ENCODE results near the gene NHEJ1. TPM values are rescaled to one million over a fixed set of nuclear protein-coding genes. Genes with fewer than 3 reads are reported as not detected.

Gene NHEJ1
- total RNA-seq, 2 experiments from 2014 or later, result 20.0 to 20.9 TPM

- CTCF ChIA-PET, result interaction anchor here (1.3 to 2.2 kb wide), 3 partner anchors 11 to 55 kb away, joined by 3 to 5 read pairs (median 5); no protein-coding TSS in a partner anchor
- POLR2A ChIA-PET, result interaction anchor here (0.6 kb wide), 1 partner anchor 29 kb away, joined by 5 read pairs; no protein-coding TSS in a partner anchor
These were observed 75.8 kb downstream of the NHEJ1 start for GRCh38 chr2:219084791-219085190.

GRCh38 chr2:219082332-219082958, 78.2 kb downstream of the NHEJ1 start:
- ChIA-PET CTCF (no interaction called here), POLR2A (interaction anchor here (0.6 kb wide), 1 partner anchor 515 kb away, joined by 3 read pairs; no protein-coding TSS in a partner anchor)

GRCh38 chr2:219081701-219082331, 78.8 kb downstream of the NHEJ1 start:
- POLR2A ChIA-PET, result interaction anchor here (0.6 kb wide), 1 partner anchor 515 kb away, joined by 3 read pairs; no protein-coding TSS in a partner anchor

GRCh38 chr2:219081096-219081495, 79.5 kb downstream of the NHEJ1 start:
- ChIA-PET CTCF (interaction anchor here (0.6 to 1.6 kb wide), 3 partner anchors 9 to 57 kb away, joined by 3 to 7 read pairs (median 3); no protein-coding TSS in a partner anchor), POLR2A (no interaction called here)

More at GRCh38 chr2:219081701-219082331, 78.8 kb downstream of the NHEJ1 start:
- CTCF ChIA-PET, result no interaction called here

GRCh38 chr2:219079417-219079816, 81.2 kb downstream of the NHEJ1 start:
- ChIA-PET CTCF (interaction anchor here (0.9 kb wide), 1 partner anchor 13 kb away, joined by 3 read pairs; no protein-coding TSS in a partner anchor), POLR2A (no interaction called here)

GRCh38 chr2:219078951-219079350, 81.7 kb downstream of the NHEJ1 start:
- POLR2A ChIA-PET, result no interaction called here
- CTCF ChIA-PET, result no interaction called here

GRCh38 chr2:219078126-219078525, 82.5 kb downstream of the NHEJ1 start:
- POLR2A ChIA-PET, result no interaction called here

GRCh38 chr2:219076253-219076652, 84.4 kb downstream of the NHEJ1 start:
- CTCF ChIA-PET, result interaction anchor here (0.7 kb wide), 1 partner anchor 313 kb away, joined by 3 read pairs; no protein-coding TSS in a partner anchor

More at GRCh38 chr2:219078126-219078525, 82.5 kb downstream of the NHEJ1 start:
- CTCF ChIA-PET, result no interaction called here

GRCh38 chr2:219073413-219074129, 87.0 kb downstream of the NHEJ1 start:
- POLR2A ChIA-PET, result no interaction called here

More at GRCh38 chr2:219076253-219076652, 84.4 kb downstream of the NHEJ1 start:
- POLR2A ChIA-PET, result no interaction called here

GRCh38 chr2:219072741-219073250, 87.8 kb downstream of the NHEJ1 start:
- CTCF ChIA-PET, result interaction anchor here (0.9 to 6.8 kb wide), 11 partner anchors 9 to 123 kb away, joined by 3 to 38 read pairs (median 5); partner anchors contain the start of gene IHH
- POLR2A ChIA-PET, result no interaction called here

More at GRCh38 chr2:219073413-219074129, 87.0 kb downstream of the NHEJ1 start:
- CTCF ChIA-PET, result interaction anchor here (1.2 to 2.6 kb wide), 6 partner anchors 12 to 81 kb away, joined by 3 to 11 read pairs (median 6); no protein-coding TSS in a partner anchor

GRCh38 chr2:219071131-219071816, 89.3 kb downstream of the NHEJ1 start:
- ChIA-PET POLR2A (no interaction called here), CTCF (interaction anchor here (0.6 to 6.8 kb wide), 6 partner anchors 8 to 224 kb away, joined by 3 to 38 read pairs (median 4); partner anchors contain the start of gene IHH)

- POLR2A ChIA-PET, result no interaction called here
- CTCF ChIA-PET, result interaction anchor here (0.9 kb wide), 1 partner anchor 36 kb away, joined by 3 read pairs; no protein-coding TSS in a partner anchor
These were observed 95.1 kb downstream of the NHEJ1 start for GRCh38 chr2:219065484-219065883.

- CTCF ChIA-PET, result interaction anchor here (0.8 to 7.0 kb wide), 6 partner anchors 32 to 97 kb away, joined by 3 to 93 read pairs (median 4); no protein-coding TSS in a partner anchor
- POLR2A ChIA-PET, result no interaction called here
These were observed 98.5 kb downstream of the NHEJ1 start for GRCh38 chr2:219062081-219062480.

GRCh38 chr2:219060821-219061791, 99.5 kb downstream of the NHEJ1 start, which contains the start of gene IHH:
Gene IHH (minus strand): TSS chr2:219060921. CDS start chr2:219060467, 454 bp downstream.
- ChIA-PET POLR2A (no interaction called here), CTCF (interaction anchor here (0.8 to 7.0 kb wide), 8 partner anchors 8 to 98 kb away, joined by 3 to 93 read pairs (median 4); partner anchors contain the start of gene NHEJ1)

GRCh38 chr2:219059725-219060682, 100.6 kb downstream of the NHEJ1 start:
- ChIA-PET POLR2A (no interaction called here), CTCF (interaction anchor here (1.2 to 7.0 kb wide), 10 partner anchors 9 to 238 kb away, joined by 3 to 93 read pairs (median 14); partner anchors contain the start of gene NHEJ1)

- POLR2A ChIA-PET, result no interaction called here
- CTCF ChIA-PET, result interaction anchor here (1.2 to 7.0 kb wide), 17 partner anchors 10 to 239 kb away, joined by 3 to 93 read pairs (median 8); partner anchors contain the start of gene NHEJ1
These were observed 101.3 kb downstream of the NHEJ1 start for GRCh38 chr2:219059375-219059724.

Data from activated CD8-positive, alpha-beta memory T cell treated with anti-CD3 and anti-CD28 coated beads for 36 hours (primary cell).